WTC11 (cell line): ENCODE measurements around the gene NELL2. TPM values are rescaled to one million over a fixed set of nuclear protein-coding genes. Genes with fewer than 3 reads are reported as not detected.

Experiments used
- ATAC-seq: fragments of 200-7000 bp; cut with Tn5 transposase; 2 replicates; pipeline ENCODE4 v1.10.0; 2021; ENCODE audit warnings: mild to moderate bottlenecking, moderate library complexity
- CTCF ChIA-PET: fragments of 300-600 bp; sonication (Branson Sonifier 250); formaldehyde crosslinking; loops from one replicate; lab custom pipeline; 2021; ENCODE audit warnings: antibody characterized with exemption; lab: Charles Lee
- POLR2A ChIA-PET: fragments of 350-600 bp; sonication (Branson Sonifier 250); formaldehyde crosslinking; loops from one replicate; lab custom pipeline; 2021; ENCODE audit warnings: antibody characterized with exemption; lab: Charles Lee
- DNase-seq: peaks from one replicate; pipeline ENCODE4 v3.0.0; 2021; ENCODE audit warnings: low spot score
- H3K27ac Mint-ChIP-seq: 2 replicates; pipeline ENCODE4 v1.8.0; 2021; ENCODE audit warnings: mixed read lengths
- H3K27me3 Mint-ChIP-seq: 2 replicates; pipeline ENCODE4 v1.8.0; 2021; ENCODE audit warnings: low read depth, mild to moderate bottlenecking, moderate library complexity, mixed read lengths
- H3K36me3 Mint-ChIP-seq: 2 replicates; pipeline ENCODE4 v1.8.0; 2021; ENCODE audit warnings: mixed read lengths
- H3K4me1 Mint-ChIP-seq: 2 replicates; pipeline ENCODE4 v1.8.0; 2022; ENCODE audit warnings: mixed read lengths
- H3K4me3 Mint-ChIP-seq: 2 replicates; pipeline ENCODE4 v1.8.0; 2021; ENCODE audit warnings: mild to moderate bottlenecking, moderate library complexity, mixed read lengths
- H3K9me3 Mint-ChIP-seq: 2 replicates; pipeline ENCODE4 v1.8.0; 2021; ENCODE audit warnings: mixed read lengths
- ATF2 ChIP-seq: sonication (generic); formaldehyde crosslinking; IDR thresholded peaks from 2 replicates; pipeline ENCODE4 v1.8.1; 2022; ENCODE audit warnings: low read depth, missing genetic modification reagents, borderline replicate concordance
- E2F5 ChIP-seq: sonication (generic); formaldehyde crosslinking; IDR thresholded peaks from 2 replicates; pipeline ENCODE4 v1.8.1; 2022; ENCODE audit warnings: mild to moderate bottlenecking, moderate library complexity, missing genetic modification reagents
- FOXJ3 ChIP-seq: sonication (generic); formaldehyde crosslinking; IDR thresholded peaks from 2 replicates; pipeline ENCODE4 v1.9.0; 2021; ENCODE audit warnings: missing genetic modification reagents, mild to moderate bottlenecking, borderline replicate concordance
- FOXK1 ChIP-seq: sonication (generic); formaldehyde crosslinking; IDR thresholded peaks from 2 replicates; pipeline ENCODE4 v1.8.0; 2022; ENCODE audit warnings: mild to moderate bottlenecking, moderate library complexity, missing genetic modification reagents
- FOXP1 ChIP-seq: sonication (generic); formaldehyde crosslinking; IDR thresholded peaks from 2 replicates; pipeline ENCODE4 v1.8.0; 2022; ENCODE audit warnings: missing genetic modification reagents, mild to moderate bottlenecking, moderate library complexity, borderline replicate concordance
- FOXP4 ChIP-seq: sonication (generic); formaldehyde crosslinking; IDR thresholded peaks from 2 replicates; pipeline ENCODE4 v1.8.0; 2022; ENCODE audit warnings: mild to moderate bottlenecking, missing genetic modification reagents
- GABPB1 ChIP-seq: sonication (generic); formaldehyde crosslinking; IDR thresholded peaks from 2 replicates; pipeline ENCODE4 v1.8.1; 2023; ENCODE audit warnings: mild to moderate bottlenecking, missing genetic modification reagents
- HMGXB4 ChIP-seq: sonication (generic); formaldehyde crosslinking; IDR thresholded peaks from 2 replicates; pipeline ENCODE4 v1.8.1; 2023; ENCODE audit warnings: mild to moderate bottlenecking, moderate library complexity, missing genetic modification reagents
- MAX ChIP-seq: sonication (generic); formaldehyde crosslinking; IDR thresholded peaks from 2 replicates; pipeline ENCODE4 v1.8.0; 2022; ENCODE audit warnings: mild to moderate bottlenecking, missing genetic modification reagents
- MXD4 ChIP-seq: fragments of 250-450 bp; sonication (Bioruptor Pico); IDR thresholded peaks from 2 replicates; pipeline ENCODE4 v1.8.0; 2021; ENCODE audit warnings: mild to moderate bottlenecking, moderate library complexity, borderline replicate concordance
- ZNF425 ChIP-seq: fragments of 250-450 bp; sonication (Bioruptor Pico); conservative IDR thresholded peaks from 2 replicates; pipeline ENCODE4 v1.9.0; 2021; ENCODE audit warnings: mild to moderate bottlenecking
- ZNF532 ChIP-seq: fragments of 250-450 bp; sonication (Bioruptor Pico); IDR thresholded peaks from 2 replicates; pipeline ENCODE4 v1.9.0; 2021; ENCODE audit warnings: mild to moderate bottlenecking, borderline replicate concordance
- total RNA-seq: library from RNA; stranded (reverse); gene quantifications from 3 replicates; pipeline ENCODE4 v1.2.3, GENCODE V29; 2021

Gene NELL2
- total RNA-seq, 1 experiment from 2014 or later, result 37.4 TPM

- no peaks in the 10 kb centered on the region for H3K4me1 Mint-ChIP-seq
- CTCF ChIA-PET, result no interaction called here
- no peaks in the 10 kb centered on the region for H3K36me3 Mint-ChIP-seq
- peaks cover 8% of the 10 kb centered on the region for H3K9me3 Mint-ChIP-seq
- no peak for DNase-seq
- no peaks in the 10 kb centered on the region for H3K27me3 Mint-ChIP-seq
- H3K27ac Mint-ChIP-seq, result no peak overlapping the region
- H3K4me3 Mint-ChIP-seq, result no peak overlapping the region
- POLR2A ChIA-PET, result no interaction called here
- TF ChIP-seq MAX (CRISPR knock-in tag) (no peak), ZNF425 (CRISPR knock-in tag) (no peak), FOXP1 (no peak), FOXJ3 (no peak), FOXP4 (no peak), ZNF532 (no peak), E2F5 (CRISPR knock-in tag) (no peak), GABPB1 (CRISPR knock-in tag) (no peak)
- TF ChIP-seq, all 79 proteins: peak for 0
- ATAC-seq, result no peak
Observed at GRCh38 chr12:44889162-44889561, 13.0 kb upstream of the NELL2 start.

GRCh38 chr12:44885902-44886301 is 9.8 kb upstream of the NELL2 start:
- POLR2A ChIA-PET, result no interaction called here
- TF ChIP-seq ATF2 (no peak), FOXK1 (no peak), MXD4 (CRISPR knock-in tag) (no peak), HMGXB4 (CRISPR knock-in tag) (no peak)
- TF ChIP-seq, all 79 proteins: peak for 0
- CTCF ChIA-PET, result interaction anchor here (1.0 kb wide), 1 partner anchor 10 kb away, joined by 8 read pairs; the partner anchor contains the start of gene NELL2
- no peaks in the 10 kb centered on the region for H3K4me1 Mint-ChIP-seq
- ATAC-seq, result no peak
- H3K27ac Mint-ChIP-seq, result no peak overlapping the region
- H3K9me3 Mint-ChIP-seq, result peaks cover 21% of the 10 kb centered on the region
- H3K27me3 Mint-ChIP-seq, result no peaks in the 10 kb centered on the region; the same call in 1 of the 2 replicates
- DNase-seq, result no peak
- peaks cover 13% of the 10 kb centered on the region for H3K36me3 Mint-ChIP-seq
- no peak overlapping the region for H3K4me3 Mint-ChIP-seq
